Tibial nerve (tissue), 3 donors: ENCODE results near the gene GHRL.

Source experiments
- CTCF ChIP-seq, 5 experiments: fragments of 200-600 bp in 3 of 5; fragments of 450-650 bp in 2 of 5; sonication (generic) in 3 of 5; IDR thresholded peaks; one replicate each; pipeline ENCODE4 v1.5.1; 2016 to 2019; ENCODE audit warnings: antibody characterized with exemption in 5 of 5, mild to moderate bottlenecking in 3 of 5, moderate library complexity in 2 of 5
- POLR2A ChIP-seq, 2 donors: fragments of 450-650 bp; IDR thresholded peaks; one replicate each; pipeline ENCODE4 v1.6.1; 2017; ENCODE audit warnings: antibody characterized with exemption in 2 of 2, mild to moderate bottlenecking in 2 of 2, moderate library complexity in 2 of 2

- no peak for TF ChIP-seq POLR2A (IDR thresholded peaks at IDR 0.05)
- TF ChIP-seq CTCF (IDR thresholded peaks at IDR 0.05): no peak
Measured at GRCh38 chr3:10340046-10340445, 47.3 kb upstream of the GHRL start.
